Coronary artery (tissue), 2 donors: ENCODE measurements around the gene TWF1.
"Not testable (repeated sequence)": the region's sequence is repeated elsewhere in the genome, so short reads cannot be mapped to it uniquely, and the experiment has no call there.

Source experiments
- DNase-seq: peaks from one replicate; pipeline ENCODE4 v3.0.0-alpha.2; 2017; ENCODE audit warnings: low spot score
- H3K27ac ChIP-seq, 2 donors: fragments of 200-600 bp; sonication (generic); one replicate each; pipeline ENCODE4 v1.5.1; 2016 to 2019
- H3K4me3 ChIP-seq: fragments of 200-600 bp; sonication (generic); 2 replicates; pipeline ENCODE4 v1.5.1; 2016; ENCODE audit warnings: mild to moderate bottlenecking, moderate library complexity
- TF ChIP-seq, protein P1 (sequence below): fragments of 200-600 bp; sonication (generic); IDR thresholded peaks from one replicate; pipeline ENCODE4 v1.5.1; 2019; ENCODE audit warnings: antibody characterized with exemption

Gene TWF1

DNA sequence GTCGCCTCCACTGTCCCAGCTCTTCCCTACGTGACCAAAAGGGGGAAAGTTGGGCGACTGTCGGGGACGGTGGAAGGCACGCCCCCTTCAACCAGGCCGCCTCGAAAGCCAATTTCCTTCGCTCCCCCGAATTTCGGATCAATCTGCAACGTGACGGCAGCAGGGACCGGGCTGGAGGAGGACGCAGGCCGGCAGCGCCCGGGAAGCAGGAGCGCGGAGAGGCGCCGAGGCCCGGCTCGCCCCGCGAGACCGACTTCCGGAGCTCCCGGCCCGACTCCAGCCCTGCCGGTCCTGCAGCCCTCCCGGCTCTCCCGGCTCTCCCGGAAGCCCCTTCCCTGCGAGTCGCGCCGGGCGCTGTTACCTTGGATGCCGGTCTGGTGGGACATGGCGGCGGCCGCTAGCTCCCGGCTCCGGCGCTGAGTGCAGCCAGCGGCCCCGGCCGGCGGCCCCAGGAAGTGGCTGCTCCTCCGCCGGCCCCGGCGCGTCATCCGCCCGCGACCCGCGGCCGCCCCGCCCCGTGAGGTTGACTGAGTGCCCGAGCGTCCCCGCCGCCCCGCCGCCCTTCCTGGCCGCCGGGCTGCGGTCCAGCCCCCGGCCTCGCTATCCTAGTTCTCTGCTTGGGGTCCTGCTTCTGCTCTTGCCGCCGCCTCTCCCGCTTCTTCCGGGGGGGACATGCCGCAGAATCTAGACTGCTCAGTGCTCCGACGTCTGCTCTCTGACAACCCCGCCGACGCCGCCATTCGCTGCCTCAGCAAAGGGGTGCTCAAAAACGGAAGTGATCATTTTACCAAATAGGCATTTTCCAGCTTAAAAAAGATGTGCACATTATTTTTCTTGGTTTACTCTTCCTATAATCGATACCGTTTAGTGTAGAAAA is at the start of gene TWF1:
TWF1 (minus strand) TSS at position 458 of the 877 bp plus-strand sequence; CDS start at position 386, 72 bp downstream.
- DNase-seq: peak; percentile 91
- Histone ChIP-seq H3K27ac (peak within 1 kb of the TSS; percentile 93 to 94), H3K4me3 (peak within 1 kb of the TSS; percentile 84)
- TF ChIP-seq, protein P1, sequence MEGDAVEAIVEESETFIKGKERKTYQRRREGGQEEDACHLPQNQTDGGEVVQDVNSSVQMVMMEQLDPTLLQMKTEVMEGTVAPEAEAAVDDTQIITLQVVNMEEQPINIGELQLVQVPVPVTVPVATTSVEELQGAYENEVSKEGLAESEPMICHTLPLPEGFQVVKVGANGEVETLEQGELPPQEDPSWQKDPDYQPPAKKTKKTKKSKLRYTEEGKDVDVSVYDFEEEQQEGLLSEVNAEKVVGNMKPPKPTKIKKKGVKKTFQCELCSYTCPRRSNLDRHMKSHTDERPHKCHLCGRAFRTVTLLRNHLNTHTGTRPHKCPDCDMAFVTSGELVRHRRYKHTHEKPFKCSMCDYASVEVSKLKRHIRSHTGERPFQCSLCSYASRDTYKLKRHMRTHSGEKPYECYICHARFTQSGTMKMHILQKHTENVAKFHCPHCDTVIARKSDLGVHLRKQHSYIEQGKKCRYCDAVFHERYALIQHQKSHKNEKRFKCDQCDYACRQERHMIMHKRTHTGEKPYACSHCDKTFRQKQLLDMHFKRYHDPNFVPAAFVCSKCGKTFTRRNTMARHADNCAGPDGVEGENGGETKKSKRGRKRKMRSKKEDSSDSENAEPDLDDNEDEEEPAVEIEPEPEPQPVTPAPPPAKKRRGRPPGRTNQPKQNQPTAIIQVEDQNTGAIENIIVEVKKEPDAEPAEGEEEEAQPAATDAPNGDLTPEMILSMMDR: no peak

DNA sequence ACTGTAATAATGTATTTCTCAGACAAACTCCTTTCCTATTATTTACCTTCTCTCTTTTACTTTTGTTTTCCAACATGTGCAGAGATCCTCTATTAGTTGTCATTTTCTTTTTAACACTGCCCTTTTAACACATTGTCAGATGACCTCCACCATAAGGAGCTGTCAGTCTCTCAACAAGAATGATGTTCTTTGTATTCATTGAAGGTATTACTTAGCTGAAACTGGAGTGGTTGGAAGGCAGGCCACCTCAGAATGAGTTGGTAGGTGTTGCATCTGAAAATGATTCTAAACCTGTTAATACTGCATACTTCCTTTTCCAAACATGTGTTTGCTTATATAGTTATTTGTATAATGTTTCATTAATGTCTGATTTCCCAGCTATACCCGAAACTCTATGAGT is 46.6 kb upstream of the TWF1 start:
- no peak for DNase-seq
- no peak overlapping the region for H3K27ac ChIP-seq
- no peak overlapping the region for H3K4me3 ChIP-seq
- TF ChIP-seq, protein P1: no peak

DNA sequence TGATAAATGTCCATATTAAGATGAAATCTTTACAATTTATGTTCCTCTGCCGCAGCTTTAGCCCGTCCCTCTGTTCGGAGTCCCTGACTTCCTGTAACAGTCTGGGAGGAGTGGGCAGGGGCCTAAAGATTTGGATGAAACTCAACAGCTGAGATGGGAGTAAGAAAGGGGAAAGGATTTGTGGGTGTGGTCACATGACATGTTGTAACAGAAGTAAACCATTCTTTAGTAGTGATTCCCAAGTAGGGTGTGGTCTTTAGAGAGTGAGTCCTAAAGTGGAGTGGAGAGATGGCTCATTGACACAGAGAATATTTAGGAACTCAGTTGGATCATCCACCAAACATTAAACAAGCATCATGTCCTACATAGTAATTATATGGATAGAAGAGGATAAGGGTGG is 42.7 kb upstream of the TWF1 start:
- TF ChIP-seq, protein P1: no peak
- H3K4me3 ChIP-seq: no peak overlapping the region
- DNase-seq: no peak
- H3K27ac ChIP-seq: no peak overlapping the region

DNA sequence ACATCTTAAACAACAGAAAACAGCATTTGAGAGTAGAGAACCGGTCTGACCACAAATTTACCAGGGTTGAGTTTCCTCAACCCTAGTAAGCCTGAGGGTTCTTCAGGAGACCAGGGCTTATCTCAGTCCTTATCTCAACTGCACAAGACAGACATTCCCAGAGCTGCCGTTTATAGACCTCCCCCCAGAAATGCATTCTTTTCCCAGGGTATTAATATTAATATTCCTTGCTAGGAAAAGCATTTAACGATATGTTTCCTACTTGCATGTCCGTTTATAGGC is 42.0 kb upstream of the TWF1 start:
- no peak for DNase-seq
- TF ChIP-seq, protein P1: no peak
- Histone ChIP-seq H3K4me3 (no peak overlapping the region), H3K27ac (no peak overlapping the region)

DNA sequence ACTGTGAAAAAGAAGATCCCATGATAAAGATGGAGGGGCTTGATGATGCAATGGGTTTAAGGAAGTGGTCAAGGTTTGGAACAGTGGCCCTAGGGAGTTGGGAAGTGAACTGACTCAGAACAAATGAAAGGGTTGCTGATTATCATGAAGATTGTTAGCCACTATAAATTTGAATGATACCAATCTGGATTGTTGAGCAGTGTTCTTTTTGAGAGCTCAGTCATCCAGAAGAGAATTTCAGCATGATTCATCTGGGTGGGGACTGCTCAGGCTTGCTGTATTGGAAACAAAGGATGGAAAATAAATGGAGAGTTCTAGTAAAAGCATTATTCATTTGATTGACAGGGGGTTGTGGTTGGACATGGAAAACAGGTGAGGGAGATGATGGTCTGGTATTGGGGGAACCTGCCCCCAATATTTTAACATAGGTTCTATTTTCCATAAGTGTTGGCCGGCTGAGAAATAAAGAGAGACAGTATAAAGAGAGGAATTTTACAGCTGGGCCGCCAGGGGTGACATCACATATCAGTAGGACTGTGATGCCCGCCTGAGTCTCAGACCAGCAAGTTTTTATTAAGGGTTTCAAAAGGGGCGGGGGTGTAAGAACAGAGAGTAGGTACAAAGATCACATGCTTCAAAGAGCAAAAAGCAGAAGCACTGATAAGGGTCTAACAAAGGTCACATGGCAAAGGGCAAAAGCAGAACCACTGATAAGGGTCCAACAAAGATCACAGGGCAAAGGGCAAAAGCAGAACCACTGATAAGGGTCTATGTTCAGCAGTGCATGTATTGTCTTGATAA is 41.5 kb upstream of the TWF1 start:
- H3K4me3 ChIP-seq, DNase-seq, H3K27ac ChIP-seq: not testable (repeated sequence)

DNA sequence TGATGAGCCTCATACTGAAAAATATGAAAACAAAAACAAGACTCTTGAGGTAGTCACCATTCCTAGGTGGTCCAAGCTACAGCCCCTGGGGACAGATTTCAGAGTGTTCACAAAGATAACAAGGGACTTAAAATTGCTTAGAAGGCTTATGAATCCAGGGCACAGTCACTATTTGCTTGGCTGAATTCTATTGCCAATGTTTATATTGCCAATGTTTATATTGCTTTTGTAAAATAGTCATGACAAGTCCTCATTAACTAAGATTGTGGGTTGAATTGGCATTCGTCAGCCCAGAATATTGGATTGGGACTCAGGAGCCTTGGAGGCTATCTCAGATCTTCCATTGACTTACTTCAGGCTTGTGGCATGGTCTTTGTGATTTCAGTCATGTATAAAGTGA is 36.1 kb upstream of the TWF1 start:
- Histone ChIP-seq H3K4me3 (no peak overlapping the region), H3K27ac (no peak overlapping the region)
- TF ChIP-seq, protein P1: no peak
- DNase-seq: no peak

DNA sequence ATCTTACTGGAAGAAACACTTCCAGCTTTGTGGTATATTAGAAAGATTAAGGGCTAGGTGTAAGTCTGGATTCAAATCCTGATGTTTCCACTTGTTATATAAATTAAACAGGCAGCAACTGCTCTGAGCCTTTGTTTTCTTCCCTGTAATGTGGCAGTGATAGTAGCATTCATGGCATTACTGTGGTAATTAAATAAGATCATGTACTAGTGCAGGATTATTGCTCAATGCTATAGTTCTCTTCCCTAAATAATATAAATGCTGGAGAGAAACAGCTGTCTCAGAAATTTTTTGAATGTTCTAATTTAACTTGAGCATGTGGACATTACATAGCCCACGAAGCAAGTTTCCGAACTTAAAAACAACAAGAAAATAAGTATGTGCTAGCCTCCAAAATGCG is 35.1 kb upstream of the TWF1 start:
- no peak for DNase-seq
- Histone ChIP-seq H3K4me3 (no peak overlapping the region), H3K27ac (no peak overlapping the region)
- TF ChIP-seq, protein P1: no peak
